ENCODE results near the gene CCNG2.
"Not testable (repeated sequence)": the region's sequence is repeated elsewhere in the genome, so short reads cannot be mapped to it uniquely, and the experiment has no call there.

CCNG2 gene

GRCh38 chr4:77132652-77133312 lies 24.2 kb upstream of the CCNG2 start:
- FAIRE-seq (no peak), DNase-seq (ENCODE audit: insufficient read length, low spot score) (no peak)
- TF ChIP-seq POLR2A (IDR thresholded peaks at IDR 0.05; ENCODE audit: low read depth, low read length) = no peak

- FAIRE-seq; DNase-seq (ENCODE audit: insufficient read length, low spot score): not testable (repeated sequence)
Observed at GRCh38 chr4:77137448-77137847, 19.6 kb upstream of the CCNG2 start.

- TF ChIP-seq POLR2A (IDR thresholded peaks at IDR 0.05; ENCODE audit: low read depth, low read length) = no peak
- no peak for DNase-seq (ENCODE audit: insufficient read length, low spot score)
- no peak for FAIRE-seq
Observed at GRCh38 chr4:77141964-77142645, 14.9 kb upstream of the CCNG2 start.

- no peak for TF ChIP-seq POLR2A (IDR thresholded peaks at IDR 0.05; ENCODE audit: low read depth, low read length)
- FAIRE-seq = no peak
- no peak for DNase-seq (ENCODE audit: insufficient read length, low spot score)
Observed at GRCh38 chr4:77142646-77143028, 14.4 kb upstream of the CCNG2 start.

GRCh38 chr4:77143091-77143490 lies 13.9 kb upstream of the CCNG2 start:
- no peak for DNase-seq (ENCODE audit: insufficient read length, low spot score)
- FAIRE-seq = no peak
- no peak for TF ChIP-seq POLR2A (IDR thresholded peaks at IDR 0.05; ENCODE audit: low read depth, low read length)

GRCh38 chr4:77145842-77146185 lies 11.2 kb upstream of the CCNG2 start:
- no peak for TF ChIP-seq POLR2A (IDR thresholded peaks at IDR 0.05; ENCODE audit: low read depth, low read length)
- DNase-seq (ENCODE audit: insufficient read length, low spot score) (no peak), FAIRE-seq (no peak)

- FAIRE-seq (no peak), DNase-seq (ENCODE audit: insufficient read length, low spot score) (no peak)
- TF ChIP-seq POLR2A (IDR thresholded peaks at IDR 0.05; ENCODE audit: low read depth, low read length) = no peak
Observed at GRCh38 chr4:77146186-77147078, 10.6 kb upstream of the CCNG2 start.

- no peak for TF ChIP-seq POLR2A (IDR thresholded peaks at IDR 0.05; ENCODE audit: low read depth, low read length)
- no peak for FAIRE-seq
- no peak for DNase-seq (ENCODE audit: insufficient read length, low spot score)
Observed at GRCh38 chr4:77147079-77147782, 9.8 kb upstream of the CCNG2 start.

GRCh38 chr4:77148078-77148477 lies 8.9 kb upstream of the CCNG2 start:
- FAIRE-seq (no peak), DNase-seq (ENCODE audit: insufficient read length, low spot score) (no peak)
- TF ChIP-seq POLR2A (IDR thresholded peaks at IDR 0.05; ENCODE audit: low read depth, low read length) = no peak

GRCh38 chr4:77149789-77150188 lies 7.2 kb upstream of the CCNG2 start:
- DNase-seq (ENCODE audit: insufficient read length, low spot score) (no peak), FAIRE-seq (no peak)
- TF ChIP-seq POLR2A (IDR thresholded peaks at IDR 0.05; ENCODE audit: low read depth, low read length) = no peak

- DNase-seq (ENCODE audit: insufficient read length, low spot score) = no peak
- no peak for TF ChIP-seq POLR2A (IDR thresholded peaks at IDR 0.05; ENCODE audit: low read depth, low read length)
- no peak for FAIRE-seq
Observed at GRCh38 chr4:77151241-77151640, 5.8 kb upstream of the CCNG2 start.

GRCh38 chr4:77152421-77152820 lies 4.6 kb upstream of the CCNG2 start:
- no peak for DNase-seq (ENCODE audit: insufficient read length, low spot score)
- TF ChIP-seq POLR2A (IDR thresholded peaks at IDR 0.05; ENCODE audit: low read depth, low read length) = no peak
- no peak for FAIRE-seq

GRCh38 chr4:77153006-77153405 lies 4.0 kb upstream of the CCNG2 start:
- FAIRE-seq (no peak), DNase-seq (ENCODE audit: insufficient read length, low spot score) (no peak)
- no peak for TF ChIP-seq POLR2A (IDR thresholded peaks at IDR 0.05; ENCODE audit: low read depth, low read length)

- no peak for TF ChIP-seq POLR2A (IDR thresholded peaks at IDR 0.05; ENCODE audit: low read depth, low read length)
- FAIRE-seq (no peak), DNase-seq (ENCODE audit: insufficient read length, low spot score) (no peak)
Observed at GRCh38 chr4:77154065-77154464, 2.9 kb upstream of the CCNG2 start.
